ENCODE data around the gene BRICD5. TPM values are rescaled to one million over a fixed set of nuclear protein-coding genes. Genes with fewer than 3 reads are reported as not detected.

BRICD5 gene
- total and polyA plus RNA-seq, 2 of the 13 experiments (the other 11 are each of a cell fraction or from before 2014, with no cell fraction given): 1.6 to 5.8 TPM

- no peak for TF ChIP-seq ZNF512 (CRISPR knock-in tag; IDR thresholded peaks at IDR 0.05)
- peak; percentile 83; the same call in 1 of the 2 replicates for TF ChIP-seq NFKB2 (CRISPR knock-in tag; IDR thresholded peaks at IDR 0.05; ENCODE audit: borderline replicate concordance)
- no peak for TF ChIP-seq ZNF101 (CRISPR knock-in tag; IDR thresholded peaks at IDR 0.05; ENCODE audit: borderline replicate concordance, low read depth)
- no peak for TF ChIP-seq PAX8 (CRISPR knock-in tag; IDR thresholded peaks at IDR 0.05; ENCODE audit: borderline replicate concordance)
- TF ChIP-seq HIVEP1 (CRISPR knock-in tag; IDR thresholded peaks at IDR 0.05): peak; percentile 74
- TF ChIP-seq SRSF4 (IDR thresholded peaks at IDR 0.05; ENCODE audit: low read depth, low read length, poor library complexity, severe bottlenecking): no peak
- TF ChIP-seq SOX13 (IDR thresholded peaks at IDR 0.05): peak; percentile 18; the same call in 1 of the 2 replicates
- TF ChIP-seq SOX13 (CRISPR knock-in tag; conservative IDR thresholded peaks at IDR 0.05 in 1 of 2, IDR thresholded peaks at IDR 0.05 in 1 of 2): peak in 1 of 2 experiments; percentile 17; a peak in 1 of 4 replicates
- TF ChIP-seq MIXL1 (CRISPR knock-in tag; IDR thresholded peaks at IDR 0.05): 0 out of 2 replicates have a peak, but pooled peaks have one; percentile 30
- no peak for TF ChIP-seq IKZF1 (IDR thresholded peaks at IDR 0.05)
- TF ChIP-seq HNRNPK (IDR thresholded peaks at IDR 0.05; ENCODE audit: low read depth, low read length, poor library complexity, severe bottlenecking): peak; percentile 44
- no peak for TF ChIP-seq ARNTL (CRISPR knock-in tag; IDR thresholded peaks at IDR 0.05)
- TF ChIP-seq FOXO4 (CRISPR knock-in tag; conservative IDR thresholded peaks at IDR 0.05): no peak; the same call in 1 of the 2 replicates
- no peak; the same call in 1 of the 2 replicates for TF ChIP-seq CBX5 (CRISPR knock-in tag; IDR thresholded peaks at IDR 0.05; ENCODE audit: borderline replicate concordance)
- peak; percentile 96 for TF ChIP-seq SNAI1 (CRISPR knock-in tag; IDR thresholded peaks at IDR 0.05; ENCODE audit: borderline replicate concordance)
- TF ChIP-seq CREM (IDR thresholded peaks at IDR 0.05): peak; percentile 22; the same call in 1 of the 2 replicates
- TF ChIP-seq CREM (CRISPR knock-in tag; IDR thresholded peaks at IDR 0.05): no peak
- peak; percentile 83; the same call in 1 of the 2 replicates for TF ChIP-seq SMAD1 (CRISPR knock-in tag; IDR thresholded peaks at IDR 0.05; ENCODE audit: borderline replicate concordance, low read depth)
- TF ChIP-seq EZH2 (conservative IDR thresholded peaks at IDR 0.05; ENCODE audit: low read depth, low read length): no peak
- TF ChIP-seq ZNF263 (CRISPR knock-in tag; IDR thresholded peaks at IDR 0.05): no peak
- TF ChIP-seq TERF1 (CRISPR knock-in tag; IDR thresholded peaks at IDR 0.05): 0 out of 2 replicates have a peak, but pooled peaks have one; percentile 56
- TF ChIP-seq ZNF414 (CRISPR knock-in tag; IDR thresholded peaks at IDR 0.05): peak; percentile 80
- TF ChIP-seq TEF (CRISPR knock-in tag; IDR thresholded peaks at IDR 0.05): no peak
- peak; percentile 56 for TF ChIP-seq TBL1XR1 (IDR thresholded peaks at IDR 0.05; ENCODE audit: borderline replicate concordance, low read length, partially characterized antibody)
These were observed 5.3 kb downstream of the BRICD5 start, which contains the start of gene MLST8 (continued) for GRCh38 chr16:2205104-2205966.
